GM18508 (cell line): ENCODE measurements around the gene CLASRP.
"Not testable (repeated sequence)": the region's sequence is repeated elsewhere in the genome, so short reads cannot be mapped to it uniquely, and the experiment has no call there.

Experiments used
- ATAC-seq: cut with Tn5 transposase; IDR thresholded peaks from one replicate; pipeline ENCODE4 v1.9.1; 2021; ENCODE audit warnings: moderate number of reproducible peaks; ENCODE audit not compliant: insufficient read depth, unreplicated experiment

Gene CLASRP, protein sequence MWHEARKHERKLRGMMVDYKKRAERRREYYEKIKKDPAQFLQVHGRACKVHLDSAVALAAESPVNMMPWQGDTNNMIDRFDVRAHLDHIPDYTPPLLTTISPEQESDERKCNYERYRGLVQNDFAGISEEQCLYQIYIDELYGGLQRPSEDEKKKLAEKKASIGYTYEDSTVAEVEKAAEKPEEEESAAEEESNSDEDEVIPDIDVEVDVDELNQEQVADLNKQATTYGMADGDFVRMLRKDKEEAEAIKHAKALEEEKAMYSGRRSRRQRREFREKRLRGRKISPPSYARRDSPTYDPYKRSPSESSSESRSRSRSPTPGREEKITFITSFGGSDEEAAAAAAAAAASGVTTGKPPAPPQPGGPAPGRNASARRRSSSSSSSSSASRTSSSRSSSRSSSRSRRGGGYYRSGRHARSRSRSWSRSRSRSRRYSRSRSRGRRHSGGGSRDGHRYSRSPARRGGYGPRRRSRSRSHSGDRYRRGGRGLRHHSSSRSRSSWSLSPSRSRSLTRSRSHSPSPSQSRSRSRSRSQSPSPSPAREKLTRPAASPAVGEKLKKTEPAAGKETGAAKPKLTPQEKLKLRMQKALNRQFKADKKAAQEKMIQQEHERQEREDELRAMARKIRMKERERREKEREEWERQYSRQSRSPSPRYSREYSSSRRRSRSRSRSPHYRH

DNA sequence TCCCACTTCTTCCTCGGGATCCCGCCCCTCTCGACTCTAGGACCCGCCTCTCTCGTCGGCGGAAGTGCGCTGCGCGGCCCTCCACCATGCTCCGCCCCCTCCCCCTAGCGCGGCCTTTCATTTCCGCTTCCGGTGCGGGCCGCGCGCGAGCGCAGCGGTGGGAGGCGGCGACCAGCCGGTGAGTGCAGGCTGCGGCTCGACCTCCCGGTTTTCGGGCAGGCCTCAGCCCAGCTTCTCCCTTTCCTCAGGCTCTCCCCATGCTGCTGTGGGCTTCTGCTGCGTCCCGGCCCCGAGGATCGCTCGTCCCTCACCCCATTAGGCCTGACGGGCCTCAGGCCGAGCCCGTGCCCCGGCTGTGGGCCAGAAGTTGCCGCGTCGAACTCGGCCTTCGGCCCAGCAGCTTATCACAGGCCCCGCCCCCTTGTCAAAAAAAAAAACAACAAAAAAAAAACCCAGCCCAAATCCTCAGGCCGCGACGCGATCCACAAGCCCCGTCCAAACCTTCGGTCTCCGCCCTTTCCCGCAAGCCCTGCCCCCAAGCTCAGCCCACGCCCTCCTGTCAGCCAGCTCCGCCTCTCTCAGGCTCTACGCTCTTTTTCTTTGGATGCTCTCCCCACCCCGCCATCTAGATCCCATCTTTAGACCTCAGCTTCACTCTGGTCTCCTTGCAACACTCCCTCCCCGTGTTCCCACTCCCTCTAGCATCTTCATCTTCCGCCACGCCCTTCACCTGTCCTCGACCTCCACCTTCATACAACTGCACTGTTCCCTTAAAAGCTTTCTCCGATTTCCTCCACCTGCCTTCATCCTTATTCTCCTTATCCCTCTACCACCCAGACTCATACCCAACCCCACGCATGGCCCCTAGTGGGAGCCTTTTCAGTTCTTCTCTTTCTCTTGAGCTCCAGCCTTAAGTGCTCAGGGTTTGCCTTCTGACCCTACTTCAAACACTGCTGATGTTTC lies at the start of gene CLASRP:
Gene CLASRP (plus strand): TSS at position 115 of the 963 bp plus-strand sequence. CDS start 1,168 bp downstream, outside the sequence.
- ATAC-seq = no peak

- no peak for ATAC-seq
Observed at GRCh38 chr19:44990459-44990858, 48.4 kb upstream of the CLASRP start.

DNA sequence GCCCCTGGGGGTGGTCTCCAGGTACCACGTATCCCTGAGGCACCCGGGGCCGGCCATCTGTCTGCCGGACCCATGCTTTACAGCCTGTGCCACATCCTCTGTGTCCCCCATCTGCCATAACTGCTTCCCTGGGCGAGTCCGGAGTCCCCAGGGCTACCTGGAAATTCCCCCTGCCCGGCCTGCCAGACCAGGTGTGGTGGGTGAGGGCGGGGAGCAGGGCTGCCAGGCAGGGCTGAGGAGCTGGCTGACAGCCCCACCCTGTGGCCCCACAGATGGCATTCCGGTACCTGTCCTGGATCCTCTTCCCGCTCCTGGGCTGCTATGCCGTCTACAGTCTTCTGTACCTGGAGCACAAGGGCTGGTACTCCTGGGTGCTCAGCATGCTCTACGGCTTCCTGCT lies 47.9 kb upstream of the CLASRP start:
- no peak for ATAC-seq

DNA sequence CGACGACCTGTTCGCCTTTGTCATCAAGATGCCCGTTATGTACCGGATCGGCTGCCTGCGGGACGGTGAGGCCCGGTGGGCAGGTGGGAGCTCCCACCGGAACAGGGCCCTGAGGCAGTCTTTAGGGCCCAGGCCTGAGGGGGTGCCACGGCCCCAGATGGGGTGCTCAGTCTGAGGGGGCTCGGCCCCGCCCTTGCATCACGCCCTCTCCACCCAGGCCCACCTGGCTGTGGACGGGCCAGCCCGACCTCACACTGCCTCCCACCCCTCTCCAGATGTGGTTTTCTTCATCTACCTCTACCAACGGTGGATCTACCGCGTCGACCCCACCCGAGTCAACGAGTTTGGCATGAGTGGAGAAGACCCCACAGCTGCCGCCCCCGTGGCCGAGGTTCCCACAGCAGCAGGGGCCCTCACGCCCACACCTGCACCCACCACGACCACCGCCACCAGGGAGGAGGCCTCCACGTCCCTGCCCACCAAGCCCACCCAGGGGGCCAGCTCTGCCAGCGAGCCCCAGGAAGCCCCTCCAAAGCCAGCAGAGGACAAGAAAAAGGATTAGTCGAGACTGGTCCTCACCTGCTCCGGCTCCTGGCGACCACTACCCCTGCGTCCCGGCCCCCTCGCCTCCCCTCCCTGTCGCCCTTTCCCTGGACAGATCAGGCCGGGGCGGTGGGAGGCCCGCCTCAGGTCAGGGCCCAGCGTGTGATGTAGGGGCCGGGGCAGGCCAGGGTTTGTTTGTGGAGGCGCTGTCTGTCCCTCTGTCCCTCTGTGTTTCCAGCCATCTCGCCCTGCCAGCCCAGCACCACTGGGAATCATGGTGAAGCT lies 46.3 kb upstream of the CLASRP start:
- ATAC-seq = no peak

DNA sequence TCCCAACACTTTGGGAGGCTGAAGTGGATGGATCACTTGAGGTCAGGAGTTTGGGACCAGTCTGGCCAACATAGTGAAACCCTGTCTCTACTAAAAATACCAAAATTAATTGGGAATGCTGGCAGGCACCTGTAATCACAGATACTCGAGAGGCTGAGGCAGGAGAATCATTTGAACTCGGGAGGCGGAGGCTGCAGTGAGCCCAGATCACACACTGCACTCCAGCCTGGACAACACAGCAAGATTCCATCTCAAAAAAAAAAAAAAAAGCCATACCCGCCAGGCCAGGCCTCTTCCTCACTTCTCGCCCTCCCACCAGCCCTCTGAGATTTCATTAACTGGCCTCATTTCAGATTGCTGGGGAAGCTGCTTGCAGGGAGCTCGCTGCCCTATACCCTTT lies 45.3 kb upstream of the CLASRP start:
- ATAC-seq = no peak

DNA sequence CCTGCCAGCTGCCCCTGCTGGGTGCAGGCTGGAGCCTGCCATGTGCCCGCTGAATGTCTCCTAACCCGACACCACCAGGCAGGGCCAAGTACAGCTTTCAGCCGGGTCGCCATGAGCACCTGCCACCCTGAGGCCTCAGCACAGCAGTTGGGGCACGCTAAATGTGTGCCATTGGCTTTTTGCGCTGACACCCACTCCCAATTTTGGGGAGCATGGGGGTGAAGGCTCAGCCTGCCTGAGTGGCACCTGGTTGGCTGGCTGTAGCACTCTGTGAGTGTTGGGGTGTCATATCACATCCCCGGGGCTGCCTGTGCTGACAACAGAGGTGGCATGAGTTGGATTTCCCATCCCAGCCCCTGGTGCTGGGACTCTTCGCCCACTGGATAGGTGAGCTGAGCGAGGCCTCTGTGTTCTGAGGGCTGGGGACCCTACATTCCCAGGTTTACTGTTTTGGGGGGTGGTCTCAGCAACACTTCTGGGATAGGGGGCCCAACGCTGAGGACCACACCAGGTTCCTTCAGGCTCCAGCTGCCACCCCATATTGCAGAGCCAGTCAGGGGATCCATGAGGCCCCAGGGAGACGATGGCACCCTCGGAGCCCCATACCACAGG lies 44.8 kb upstream of the CLASRP start:
- no peak for ATAC-seq

DNA sequence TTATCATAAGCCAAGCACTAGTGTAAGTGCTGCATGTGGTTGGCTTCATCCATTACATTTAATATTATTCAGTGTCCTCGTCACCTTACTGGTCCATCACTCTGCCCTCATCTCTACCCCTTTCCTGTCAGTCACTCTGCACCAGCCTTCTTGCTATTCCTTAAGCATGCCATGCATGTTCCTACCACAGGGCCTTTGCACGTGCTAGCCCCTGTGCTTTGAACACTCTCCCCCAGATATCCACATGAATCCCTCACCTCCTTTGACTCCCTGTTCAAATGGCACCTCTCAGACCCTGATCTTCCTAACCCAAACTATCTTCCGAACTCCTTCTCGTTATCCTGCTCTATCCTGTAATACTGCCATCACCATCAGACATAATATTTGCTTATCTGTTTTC lies 40.8 kb upstream of the CLASRP start:
- ATAC-seq = no peak

GRCh38 chr19:44999131-44999925 lies 39.5 kb upstream of the CLASRP start:
- not testable (repeated sequence) for ATAC-seq

DNA sequence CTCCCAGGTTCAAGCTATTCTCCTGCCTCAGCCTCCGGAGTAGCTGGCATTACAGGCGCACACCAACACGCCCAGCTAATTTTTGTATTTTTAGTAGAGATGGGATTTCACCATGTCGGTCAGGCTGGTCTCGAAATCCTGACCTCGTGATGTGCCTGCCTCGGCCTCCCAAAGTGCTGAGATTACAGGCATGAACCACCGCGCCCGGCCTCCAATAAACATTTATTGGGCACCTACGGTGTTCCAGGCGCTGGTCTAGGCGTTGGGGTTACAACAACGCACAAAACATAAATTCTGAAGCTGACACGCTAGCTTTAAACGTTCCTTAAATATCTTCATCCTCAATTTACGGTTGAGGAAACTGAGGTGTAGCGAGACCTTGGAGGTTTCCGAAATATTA lies 38.2 kb upstream of the CLASRP start:
- ATAC-seq = not testable (repeated sequence)

GRCh38 chr19:45001087-45001739 lies 37.6 kb upstream of the CLASRP start, which contains the start of gene RELB:
Gene RELB, plus strand, starts transcription at chr19:45001464. Its CDS starts 116 bp downstream, at chr19:45001580.
- peak; percentile 20 for ATAC-seq

- ATAC-seq = no peak
Observed at GRCh38 chr19:45003485-45003884, 35.4 kb upstream of the CLASRP start.

- ATAC-seq = no peak
Observed at GRCh38 chr19:45005787-45006186, 33.1 kb upstream of the CLASRP start.

DNA sequence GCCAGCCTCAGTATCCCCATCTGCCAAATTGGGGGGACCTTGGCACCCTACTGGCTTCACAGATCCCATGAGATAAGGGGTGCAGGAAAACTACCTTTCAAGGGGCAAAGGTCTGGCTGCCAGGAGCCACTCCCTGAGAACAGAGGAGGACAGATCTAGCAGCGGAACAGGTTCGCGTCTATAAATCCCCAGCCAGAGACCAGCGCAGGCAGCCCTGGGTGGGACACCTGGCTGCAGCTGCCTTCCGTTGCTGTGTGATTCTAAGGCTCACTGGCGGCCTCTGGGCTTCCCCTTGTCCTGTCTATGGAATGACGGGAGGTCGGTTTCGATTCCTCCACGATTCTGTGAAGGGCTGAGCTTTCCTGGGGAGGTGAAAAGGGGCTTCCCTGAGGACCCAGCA lies 30.3 kb upstream of the CLASRP start:
- ATAC-seq = no peak

GRCh38 chr19:45009625-45010255 lies 29.1 kb upstream of the CLASRP start:
- no peak for ATAC-seq

- ATAC-seq = no peak
Observed at GRCh38 chr19:45010306-45010705, 28.5 kb upstream of the CLASRP start.

DNA sequence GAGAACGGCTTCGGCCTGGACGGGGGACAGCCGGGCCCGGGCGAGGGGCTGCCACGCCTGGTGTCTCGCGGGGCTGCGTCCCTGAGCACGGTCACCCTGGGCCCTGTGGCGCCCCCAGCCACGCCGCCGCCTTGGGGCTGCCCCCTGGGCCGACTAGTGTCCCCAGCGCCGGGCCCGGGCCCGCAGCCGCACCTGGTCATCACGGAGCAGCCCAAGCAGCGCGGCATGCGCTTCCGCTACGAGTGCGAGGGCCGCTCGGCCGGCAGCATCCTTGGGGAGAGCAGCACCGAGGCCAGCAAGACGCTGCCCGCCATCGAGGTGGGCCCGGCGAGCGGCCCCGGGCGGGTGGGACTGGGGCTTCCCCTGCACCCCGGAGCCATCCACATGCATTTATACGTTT lies 26.9 kb upstream of the CLASRP start:
- no peak for ATAC-seq
